GM19023 (cell line): ENCODE results near the gene EIF3K.

ENCODE experiments used
- ATAC-seq: cut with Tn5 transposase; IDR thresholded peaks from one replicate; pipeline ENCODE4 v1.9.1; 2021; ENCODE audit warnings: mild to moderate bottlenecking, moderate library complexity; ENCODE audit not compliant: unreplicated experiment

The EIF3K gene

GRCh38 chr19:38648769-38649304, 29.8 kb downstream of the EIF3K start:
- ATAC-seq: no peak

- ATAC-seq: no peak
These were observed 30.6 kb downstream of the EIF3K start for GRCh38 chr19:38649305-38650171.

DNA sequence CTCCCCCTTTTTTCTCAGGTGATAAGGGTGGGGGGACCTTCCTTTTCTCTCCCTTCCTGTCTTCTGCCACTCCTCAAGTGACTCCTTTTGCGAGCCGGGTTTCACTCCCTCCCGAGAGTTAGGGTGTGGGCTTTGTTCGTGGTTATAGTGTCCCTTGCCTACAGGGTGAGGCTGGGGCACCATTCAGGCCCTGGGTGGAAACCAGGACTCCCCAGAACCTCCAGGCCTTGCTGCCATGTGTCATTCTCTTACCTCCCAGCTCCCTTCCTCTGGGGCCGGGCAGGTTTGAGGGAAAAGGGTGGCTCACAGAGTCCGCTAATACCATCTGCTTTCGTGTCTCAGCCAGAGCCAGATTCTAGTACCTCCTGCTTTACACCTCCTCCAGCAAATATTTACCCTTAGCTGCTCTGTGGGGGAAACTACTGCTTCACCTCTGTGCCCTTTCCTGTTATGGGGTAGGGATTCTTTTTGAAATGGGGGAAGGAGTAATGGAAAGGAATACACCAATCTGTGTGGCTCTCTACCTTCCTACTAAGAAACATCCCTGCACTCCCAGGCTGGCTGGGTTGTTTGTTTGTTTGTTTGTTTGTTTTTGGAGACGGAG, 31.3 kb downstream of the EIF3K start:
- no peak for ATAC-seq

GRCh38 chr19:38650911-38651584, 32.1 kb downstream of the EIF3K start:
- ATAC-seq: no peak

GRCh38 chr19:38653028-38653571, 34.1 kb downstream of the EIF3K start:
- ATAC-seq: no peak

- no peak for ATAC-seq
These were observed 35.7 kb downstream of the EIF3K start for GRCh38 chr19:38654628-38655055.

GRCh38 chr19:38655148-38655824, 36.3 kb downstream of the EIF3K start:
- no peak for ATAC-seq

DNA sequence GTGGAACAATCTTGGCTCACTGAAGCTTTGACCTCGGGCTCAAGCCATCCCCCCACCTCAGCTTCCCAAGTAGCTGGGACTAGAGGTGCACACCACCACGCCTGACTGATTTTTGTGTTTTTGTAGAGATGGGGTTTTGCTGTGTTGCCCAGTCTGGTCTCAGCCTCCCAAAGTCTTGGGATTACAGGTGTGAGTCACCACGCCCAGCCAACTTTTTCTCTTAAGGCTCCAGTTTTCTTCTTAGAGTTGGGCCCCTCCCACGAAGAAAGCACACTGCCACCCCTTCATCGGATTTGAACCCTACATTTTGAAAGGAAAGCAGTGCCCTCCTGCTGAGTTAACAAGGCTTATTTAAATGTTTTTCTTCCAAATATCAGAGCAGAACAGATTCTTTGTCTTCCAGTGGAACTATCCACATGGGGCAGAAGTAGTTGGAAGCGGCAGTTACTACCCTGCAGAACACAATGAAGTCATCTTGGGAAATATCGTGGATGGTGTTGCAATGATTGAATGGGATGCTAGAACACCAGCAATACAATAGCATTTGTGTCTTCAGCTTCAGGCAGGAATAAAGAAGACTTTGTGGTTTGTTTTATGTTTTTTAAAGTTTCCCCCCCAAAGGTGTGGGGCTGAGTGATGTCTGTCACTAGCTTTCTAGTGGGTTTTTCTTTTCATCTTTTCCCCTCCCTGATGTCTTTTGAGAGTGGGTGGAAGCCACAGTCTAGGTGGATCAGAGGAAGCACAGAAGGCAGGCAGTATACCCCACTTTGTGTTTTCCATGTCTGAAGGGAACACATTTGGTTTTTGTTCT, 37.4 kb downstream of the EIF3K start:
- no peak for ATAC-seq

DNA sequence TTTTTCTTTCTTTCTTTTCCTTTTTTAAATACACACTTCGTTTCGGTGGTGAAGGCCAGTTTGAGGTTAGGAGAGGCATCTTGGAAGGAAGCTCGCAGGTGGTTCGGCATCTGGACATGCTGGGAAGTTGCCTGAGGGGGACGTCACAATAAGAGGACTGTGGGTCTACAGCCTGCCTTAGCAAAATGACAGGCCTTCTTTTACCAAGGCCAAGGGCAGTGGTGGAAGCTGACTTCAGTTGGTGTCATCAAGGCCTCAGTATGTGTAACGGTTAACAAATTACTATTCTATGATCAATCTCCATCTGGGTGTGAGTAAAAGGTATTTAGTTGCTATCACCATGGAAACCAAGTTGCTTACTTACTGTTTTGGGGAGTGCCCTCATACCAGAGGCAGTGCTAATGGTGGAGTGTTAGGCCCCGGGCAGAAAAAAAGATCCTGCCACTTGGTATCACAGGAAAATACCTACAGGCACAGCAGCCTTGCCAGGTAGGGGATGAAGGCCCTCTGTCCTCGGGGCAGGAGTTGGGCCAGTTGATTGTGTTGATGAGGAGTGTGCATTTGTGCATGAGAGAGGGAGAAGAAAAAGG, 38.7 kb downstream of the EIF3K start:
- no peak for ATAC-seq

DNA sequence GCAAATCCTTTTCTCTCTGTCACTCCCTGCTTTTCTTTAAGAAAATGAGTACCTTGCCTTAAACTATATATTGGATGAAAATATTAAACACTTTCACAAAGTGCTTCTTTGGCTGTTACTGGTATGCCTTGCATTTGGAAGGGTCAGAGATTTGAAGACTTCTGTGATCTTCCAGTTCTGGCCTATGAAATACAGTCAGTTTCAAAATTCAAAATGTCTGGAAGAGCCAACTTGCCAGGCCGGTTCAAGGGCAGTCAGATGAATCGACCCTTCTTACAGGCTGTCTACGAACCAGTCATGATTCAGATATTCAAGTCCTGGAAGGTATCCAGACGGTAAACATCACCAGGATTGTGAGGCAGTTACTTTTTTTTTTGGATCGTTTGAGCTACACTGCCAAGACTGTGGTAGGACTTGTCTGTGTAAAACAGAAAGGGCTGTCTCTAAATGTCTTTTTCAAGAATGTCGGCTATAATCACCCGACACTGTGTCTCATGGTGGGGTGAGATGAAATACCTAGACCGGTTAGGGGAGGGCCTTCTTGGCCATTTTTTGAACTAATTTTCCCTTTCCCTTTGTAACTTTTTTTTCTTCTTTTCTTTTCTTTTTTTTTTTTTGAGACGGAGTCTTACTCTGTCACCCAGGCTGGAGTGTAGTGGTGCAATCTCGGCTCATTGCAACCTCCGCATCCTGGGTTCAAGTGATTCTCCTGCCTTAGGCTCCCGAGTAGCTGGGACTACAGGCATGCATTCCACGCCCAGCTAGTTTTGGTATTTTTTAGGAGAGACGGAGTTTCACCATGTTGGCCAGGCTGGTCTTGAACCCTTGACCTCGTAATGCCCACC, 39.7 kb downstream of the EIF3K start:
- no peak for ATAC-seq

DNA sequence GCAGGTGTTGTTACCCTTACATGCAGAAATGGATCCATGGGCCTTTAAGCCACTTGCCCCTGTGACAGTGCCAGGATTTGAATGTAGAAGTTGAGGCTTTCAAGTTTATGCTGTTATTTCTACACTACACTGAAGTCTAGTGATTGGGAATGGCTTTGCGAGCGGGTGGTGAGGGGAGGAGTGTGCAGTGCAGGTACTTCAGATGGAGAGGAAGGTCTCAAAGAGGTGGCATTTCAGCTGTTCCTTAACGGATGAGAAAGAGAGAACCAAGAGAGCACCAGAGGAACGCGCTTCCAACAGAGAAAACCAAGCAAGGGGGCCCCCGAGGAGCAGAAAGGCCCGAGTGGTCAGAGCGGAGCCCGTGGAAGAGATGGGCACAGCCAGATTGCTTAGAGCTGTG, 41.7 kb downstream of the EIF3K start:
- ATAC-seq: no peak

DNA sequence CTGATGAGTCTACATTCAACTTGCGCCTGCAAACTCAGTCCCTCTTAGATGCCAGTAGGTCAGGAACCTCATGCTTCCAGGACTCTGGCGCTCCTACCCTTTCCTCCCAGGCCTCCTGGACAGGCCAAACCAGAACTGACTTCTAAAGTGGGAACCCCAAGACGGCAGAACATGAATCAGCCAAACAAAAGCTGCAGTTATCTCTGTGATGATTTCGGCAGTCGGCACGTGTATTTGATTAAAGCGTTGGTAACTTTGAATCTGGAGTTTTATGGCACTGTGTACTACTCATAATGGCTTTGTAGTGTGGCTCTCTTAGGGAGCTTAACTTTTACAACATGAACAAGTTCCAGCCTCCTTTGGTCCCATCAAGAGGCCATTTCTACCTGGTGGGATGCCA, 42.1 kb downstream of the EIF3K start:
- no peak for ATAC-seq

DNA sequence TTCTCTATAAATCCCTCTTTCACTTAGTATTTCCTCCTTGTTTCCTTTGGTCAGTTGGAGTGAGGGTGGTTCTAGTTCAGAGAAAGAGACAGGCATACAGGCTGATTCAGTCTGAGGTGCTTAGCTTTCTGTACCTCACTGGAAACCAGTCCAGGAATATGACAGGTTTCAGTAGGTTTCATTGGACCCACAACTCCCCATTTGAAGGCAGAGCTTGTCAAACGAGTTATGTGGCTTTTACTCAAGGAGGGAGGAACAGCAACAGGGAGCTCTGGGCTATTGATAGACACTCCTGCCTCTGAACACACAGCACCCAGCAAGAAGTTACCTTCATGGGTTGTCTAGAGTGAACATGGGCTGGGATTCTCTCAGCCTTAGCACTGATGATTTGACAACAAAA, 43.0 kb downstream of the EIF3K start:
- ATAC-seq: no peak

GRCh38 chr19:38662537-38663155, 43.7 kb downstream of the EIF3K start:
- no peak for ATAC-seq

DNA sequence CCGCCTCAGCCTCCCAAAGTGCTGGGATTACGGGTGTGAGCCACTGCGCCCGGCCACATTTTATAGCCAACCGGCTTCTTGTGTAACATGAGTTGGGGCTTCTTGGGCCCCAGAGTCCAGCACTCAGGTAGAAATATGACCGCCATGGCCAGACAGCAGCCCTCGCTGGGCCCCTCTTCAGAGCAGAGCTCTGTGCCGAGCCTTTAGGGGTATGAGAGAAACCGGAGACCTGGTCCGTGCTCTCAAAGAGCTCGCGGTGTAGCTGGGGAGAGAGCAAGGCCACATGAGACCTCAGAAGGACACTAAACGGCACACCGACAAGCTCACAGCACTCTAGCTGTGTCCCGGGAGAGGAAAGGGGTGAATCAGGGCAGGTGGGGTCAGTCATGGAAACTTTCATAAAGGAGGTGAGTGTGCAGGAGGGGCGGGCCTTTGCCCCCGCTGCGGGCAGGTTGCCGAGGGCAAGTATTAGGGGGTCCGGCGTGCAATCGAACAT, 44.2 kb downstream of the EIF3K start:
- no peak for ATAC-seq

DNA sequence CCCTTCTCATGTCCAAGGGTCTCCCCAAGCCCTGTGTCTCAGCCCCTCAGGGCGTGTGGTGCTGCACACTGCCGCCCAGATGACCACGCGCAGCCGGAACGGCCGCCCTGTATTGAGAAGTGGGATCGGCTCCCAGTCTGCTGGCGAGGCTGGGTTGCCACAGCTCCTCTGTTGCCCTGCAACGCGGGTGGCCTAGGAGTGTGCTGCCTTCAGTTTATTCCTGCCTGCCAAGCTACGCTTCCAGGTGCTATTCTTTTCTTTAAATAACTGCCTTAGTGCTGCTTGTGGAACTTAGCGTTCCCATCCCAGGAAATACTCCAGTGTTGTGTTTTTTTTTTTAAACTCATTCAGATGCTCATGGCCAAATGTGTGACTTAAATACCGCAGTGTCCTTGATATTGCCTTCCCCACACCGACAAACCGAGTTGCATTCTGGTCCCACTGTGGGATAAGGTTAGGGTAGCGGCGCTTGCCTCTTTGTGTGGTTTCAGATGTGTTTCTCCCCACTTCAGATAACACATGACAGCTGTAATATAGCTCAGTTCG, 45.0 kb downstream of the EIF3K start:
- ATAC-seq: no peak

- no peak for ATAC-seq
These were observed 45.7 kb downstream of the EIF3K start for GRCh38 chr19:38664503-38665211.
